Measurements from ENCODE around the gene APOL1.
"Not testable (repeated sequence)": the region's sequence is repeated elsewhere in the genome, so short reads cannot be mapped to it uniquely, and the experiment has no call there.

The APOL1 gene

GRCh38 chr22:36226189-36226588 lies 26.7 kb upstream of the APOL1 start:
- no peak for DNase-seq

GRCh38 chr22:36227396-36227795 lies 25.5 kb upstream of the APOL1 start:
- DNase-seq, result no peak

- DNase-seq, result no peak
Measured at GRCh38 chr22:36227806-36228205, 25.1 kb upstream of the APOL1 start.

GRCh38 chr22:36228369-36228768 lies 24.6 kb upstream of the APOL1 start:
- not testable (repeated sequence) for DNase-seq

- DNase-seq, result no peak
Measured at GRCh38 chr22:36228944-36229343, 24.0 kb upstream of the APOL1 start.

- DNase-seq, result not testable (repeated sequence)
Measured at GRCh38 chr22:36229649-36230048, 23.3 kb upstream of the APOL1 start.

GRCh38 chr22:36231051-36231450 lies 21.9 kb upstream of the APOL1 start:
- not testable (repeated sequence) for DNase-seq

GRCh38 chr22:36232715-36233401 lies 20.1 kb upstream of the APOL1 start:
- no peak for DNase-seq

GRCh38 chr22:36233796-36234195 lies 19.1 kb upstream of the APOL1 start:
- no peak for DNase-seq

- no peak for DNase-seq
Measured at GRCh38 chr22:36234213-36234612, 18.7 kb upstream of the APOL1 start.

GRCh38 chr22:36234919-36235318 lies 18.0 kb upstream of the APOL1 start:
- DNase-seq, result no peak

GRCh38 chr22:36235585-36235984 lies 17.3 kb upstream of the APOL1 start:
- DNase-seq, result no peak

- DNase-seq, result no peak
Measured at GRCh38 chr22:36236388-36237319, 16.3 kb upstream of the APOL1 start.

GRCh38 chr22:36237462-36238372 lies 15.2 kb upstream of the APOL1 start:
- DNase-seq, result no peak

GRCh38 chr22:36238373-36239149 lies 14.4 kb upstream of the APOL1 start:
- no peak for DNase-seq

- DNase-seq, result no peak
Measured at GRCh38 chr22:36239150-36239400, 13.9 kb upstream of the APOL1 start.

- peak; percentile 64 for DNase-seq
Measured at GRCh38 chr22:36239401-36240171, 13.3 kb upstream of the APOL1 start, which contains the start of gene APOL2. APOL2 (minus strand) TSS chr22:36239527; CDS start chr22:36233162, 6,365 bp downstream.

GRCh38 chr22:36243986-36244385 lies 8.9 kb upstream of the APOL1 start:
- DNase-seq, result no peak

GRCh38 chr22:36244522-36245391 lies 8.2 kb upstream of the APOL1 start:
- DNase-seq, result peak; percentile 53

- DNase-seq, result no peak
Measured at GRCh38 chr22:36245805-36246356, 7.1 kb upstream of the APOL1 start.

Data from NCI-H2171 (cell line).